HEK293 (cell line): ENCODE data around the gene MCM5.

Experiments used
- CTCF ChIA-PET: fragments of 350-600 bp; formaldehyde crosslinking; extraction: SDS; loops from one replicate; lab custom pipeline; 2021; ENCODE audit warnings: antibody characterized with exemption; lab: Yijun Ruan, JAX
- POLR2A ChIA-PET: fragments of 300-600 bp; formaldehyde crosslinking; extraction: SDS; loops from one replicate; lab custom pipeline; 2020; ENCODE audit warnings: antibody characterized with exemption, inconsistent platforms; lab: Yijun Ruan, JAX
- H3K27ac ChIP-seq: fragments of 200-500 bp; sonication (Bioruptor generic); 2 replicates; pipeline ENCODE4 v1.5.1; 2014; ENCODE audit warnings: low read depth, low read length, control low read depth, inconsistent platforms; ENCODE audit errors: extremely low read depth
- H3K36me3 ChIP-seq, 2 experiments: fragments of 200-500 bp in 1 of 2; sonication (Bioruptor generic) in 1 of 2; 1 replicate in 1 of 2; 2 replicates in 1 of 2; pipeline ENCODE4 v1.5.1; 2014 to 2017; ENCODE audit warnings: inconsistent platforms in 2 of 2, low read length in 2 of 2; ENCODE audit not compliant: control insufficient read depth in 2 of 2, insufficient read depth in 1 of 2
- H3K4me1 ChIP-seq: fragments of 200-500 bp; sonication (Bioruptor generic); 2 replicates; pipeline ENCODE4 v1.5.1; 2014; ENCODE audit warnings: mild to moderate bottlenecking, low read length, inconsistent platforms; ENCODE audit not compliant: control insufficient read depth, insufficient read depth
- H3K4me3 ChIP-seq: 2 replicates; pipeline ENCODE4 v1.5.1; 2011; ENCODE audit warnings: low read depth, mild to moderate bottlenecking, control low read depth, low read length, moderate library complexity
- H3K9me3 ChIP-seq: fragments of 200-500 bp; sonication (Bioruptor generic); 2 replicates; pipeline ENCODE4 v1.5.1; 2014; ENCODE audit warnings: low read depth, low read length, inconsistent platforms; ENCODE audit not compliant: control insufficient read depth, insufficient read depth
- HOXC10 ChIP-seq: sonication (generic); formaldehyde crosslinking; IDR thresholded peaks from 2 replicates; pipeline ENCODE4 v1.8.1; 2023; ENCODE audit warnings: mild to moderate bottlenecking, missing genetic modification reagents
- KLF1 ChIP-seq: fragments of 450-650 bp; formaldehyde crosslinking; IDR thresholded peaks from 2 replicates; pipeline ENCODE4 v1.5.1; 2016; ENCODE audit warnings: missing biosample characterization, missing genetic modification characterization
- ZNF133 ChIP-seq: fragments of 450-650 bp; formaldehyde crosslinking; IDR thresholded peaks from 2 replicates; pipeline ENCODE4 v1.5.1; 2016; ENCODE audit warnings: missing biosample characterization, missing genetic modification characterization
- ZNF202 ChIP-seq: fragments of 450-650 bp; formaldehyde crosslinking; IDR thresholded peaks from 2 replicates; pipeline ENCODE4 v1.5.1; 2016; ENCODE audit warnings: missing biosample characterization, missing genetic modification characterization, borderline replicate concordance
- ZNF341 ChIP-seq: fragments of 450-650 bp; formaldehyde crosslinking; IDR thresholded peaks from 2 replicates; pipeline ENCODE4; 2016; ENCODE audit warnings: low read depth, missing biosample characterization, missing genetic modification characterization
- ZNF416 ChIP-seq: fragments of 450-650 bp; formaldehyde crosslinking; IDR thresholded peaks from 2 replicates; pipeline ENCODE4 v1.5.1; 2016; ENCODE audit warnings: missing biosample characterization, missing genetic modification characterization
- ZNF530 ChIP-seq: fragments of 450-650 bp; formaldehyde crosslinking; IDR thresholded peaks from 2 replicates; pipeline ENCODE4 v1.5.1; 2016; ENCODE audit warnings: low read depth, missing biosample characterization, missing genetic modification characterization
- ZNF558 ChIP-seq: fragments of 450-650 bp; formaldehyde crosslinking; IDR thresholded peaks from 2 replicates; pipeline ENCODE4 v1.5.1; 2016; ENCODE audit warnings: missing biosample characterization, missing genetic modification characterization
- ZNF596 ChIP-seq: fragments of 450-650 bp; IDR thresholded peaks from 2 replicates; pipeline ENCODE4 v1.5.0; 2018; ENCODE audit warnings: missing biosample characterization, mild to moderate bottlenecking, missing genetic modification characterization, moderate library complexity
- ZNF610 ChIP-seq: fragments of 450-650 bp; formaldehyde crosslinking; IDR thresholded peaks from 2 replicates; pipeline ENCODE4 v1.5.1; 2016; ENCODE audit warnings: missing biosample characterization, missing genetic modification characterization, borderline replicate concordance
- ZNF623 ChIP-seq: fragments of 450-650 bp; formaldehyde crosslinking; IDR thresholded peaks from 2 replicates; pipeline ENCODE4 v1.5.1; 2016; ENCODE audit warnings: missing biosample characterization, missing genetic modification characterization
- TF ChIP-seq, protein P1 (sequence below): fragments of 450-650 bp; formaldehyde crosslinking; IDR thresholded peaks from 2 replicates; pipeline ENCODE4 v1.5.1; 2016; ENCODE audit warnings: missing biosample characterization, missing genetic modification characterization
- TF ChIP-seq, protein P2 (sequence below): fragments of 450-650 bp; formaldehyde crosslinking; IDR thresholded peaks from 2 replicates; pipeline ENCODE4 v1.5.0; 2017; ENCODE audit warnings: missing biosample characterization, missing genetic modification characterization, borderline replicate concordance
- TF ChIP-seq, protein P3 (sequence below): fragments of 450-650 bp; formaldehyde crosslinking; IDR thresholded peaks from 2 replicates; pipeline ENCODE4 v1.5.1; 2016; ENCODE audit warnings: missing biosample characterization, missing genetic modification characterization
- TF ChIP-seq, protein P4 (sequence below): fragments of 450-650 bp; formaldehyde crosslinking; IDR thresholded peaks from 2 replicates; pipeline ENCODE4 v1.5.1; 2016; ENCODE audit warnings: missing biosample characterization, missing genetic modification characterization
- TF ChIP-seq, protein P5 (sequence below): fragments of 450-650 bp; formaldehyde crosslinking; IDR thresholded peaks from 2 replicates; pipeline ENCODE4 v1.5.1; 2017; ENCODE audit warnings: missing biosample characterization, missing genetic modification characterization

MCM5 gene

DNA sequence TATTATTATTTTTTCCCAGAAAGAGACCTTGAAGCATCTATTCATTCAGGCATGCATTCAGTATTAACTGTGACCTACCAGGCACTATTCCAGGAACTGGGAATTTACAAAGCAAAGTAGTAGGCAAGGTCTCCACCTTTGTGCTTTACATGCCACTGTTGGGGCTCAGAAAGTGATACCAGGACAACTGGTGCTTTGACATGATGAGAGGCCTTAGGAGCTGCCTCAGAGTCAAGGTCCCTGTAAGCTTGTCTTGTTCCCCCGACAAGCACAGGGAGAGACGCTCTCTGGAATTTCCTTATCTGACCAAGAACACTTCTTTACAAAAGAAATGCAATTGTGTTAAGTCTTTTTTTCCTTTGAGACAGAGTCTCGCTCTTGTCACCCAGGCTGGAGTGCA lies 21.3 kb upstream of the MCM5 start:
- Histone ChIP-seq H3K36me3 (peaks cover 0 to 9% of the 10 kb centered on the region in 2 experiments; a peak in 1 of 3 replicates), H3K4me3 (no peak overlapping the region), H3K9me3 (no peaks in the 10 kb centered on the region), H3K27ac (no peak overlapping the region), H3K4me1 (peaks cover 7% of the 10 kb centered on the region)
- TF ChIP-seq ZNF596: no peak
- no peak for TF ChIP-seq ZNF133
- no peak for TF ChIP-seq ZNF610 (tag by site-specific recombination)
- TF ChIP-seq ZNF416: no peak
- TF ChIP-seq, protein P1, sequence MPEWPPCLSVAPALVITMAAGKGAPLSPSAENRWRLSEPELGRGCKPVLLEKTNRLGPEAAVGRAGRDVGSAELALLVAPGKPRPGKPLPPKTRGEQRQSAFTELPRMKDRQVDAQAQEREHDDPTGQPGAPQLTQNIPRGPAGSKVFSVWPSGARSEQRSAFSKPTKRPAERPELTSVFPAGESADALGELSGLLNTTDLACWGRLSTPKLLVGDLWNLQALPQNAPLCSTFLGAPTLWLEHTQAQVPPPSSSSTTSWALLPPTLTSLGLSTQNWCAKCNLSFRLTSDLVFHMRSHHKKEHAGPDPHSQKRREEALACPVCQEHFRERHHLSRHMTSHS (tag by site-specific recombination): no peak
- TF ChIP-seq KLF1 (tag by site-specific recombination): no peak
- TF ChIP-seq, protein P2, sequence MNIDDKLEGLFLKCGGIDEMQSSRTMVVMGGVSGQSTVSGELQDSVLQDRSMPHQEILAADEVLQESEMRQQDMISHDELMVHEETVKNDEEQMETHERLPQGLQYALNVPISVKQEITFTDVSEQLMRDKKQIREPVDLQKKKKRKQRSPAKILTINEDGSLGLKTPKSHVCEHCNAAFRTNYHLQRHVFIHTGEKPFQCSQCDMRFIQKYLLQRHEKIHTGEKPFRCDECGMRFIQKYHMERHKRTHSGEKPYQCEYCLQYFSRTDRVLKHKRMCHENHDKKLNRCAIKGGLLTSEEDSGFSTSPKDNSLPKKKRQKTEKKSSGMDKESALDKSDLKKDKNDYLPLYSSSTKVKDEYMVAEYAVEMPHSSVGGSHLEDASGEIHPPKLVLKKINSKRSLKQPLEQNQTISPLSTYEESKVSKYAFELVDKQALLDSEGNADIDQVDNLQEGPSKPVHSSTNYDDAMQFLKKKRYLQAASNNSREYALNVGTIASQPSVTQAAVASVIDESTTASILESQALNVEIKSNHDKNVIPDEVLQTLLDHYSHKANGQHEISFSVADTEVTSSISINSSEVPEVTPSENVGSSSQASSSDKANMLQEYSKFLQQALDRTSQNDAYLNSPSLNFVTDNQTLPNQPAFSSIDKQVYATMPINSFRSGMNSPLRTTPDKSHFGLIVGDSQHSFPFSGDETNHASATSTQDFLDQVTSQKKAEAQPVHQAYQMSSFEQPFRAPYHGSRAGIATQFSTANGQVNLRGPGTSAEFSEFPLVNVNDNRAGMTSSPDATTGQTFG: no peak
- TF ChIP-seq ZNF202 (tag by site-specific recombination): no peak
- TF ChIP-seq ZNF623: no peak
- TF ChIP-seq, protein P3, sequence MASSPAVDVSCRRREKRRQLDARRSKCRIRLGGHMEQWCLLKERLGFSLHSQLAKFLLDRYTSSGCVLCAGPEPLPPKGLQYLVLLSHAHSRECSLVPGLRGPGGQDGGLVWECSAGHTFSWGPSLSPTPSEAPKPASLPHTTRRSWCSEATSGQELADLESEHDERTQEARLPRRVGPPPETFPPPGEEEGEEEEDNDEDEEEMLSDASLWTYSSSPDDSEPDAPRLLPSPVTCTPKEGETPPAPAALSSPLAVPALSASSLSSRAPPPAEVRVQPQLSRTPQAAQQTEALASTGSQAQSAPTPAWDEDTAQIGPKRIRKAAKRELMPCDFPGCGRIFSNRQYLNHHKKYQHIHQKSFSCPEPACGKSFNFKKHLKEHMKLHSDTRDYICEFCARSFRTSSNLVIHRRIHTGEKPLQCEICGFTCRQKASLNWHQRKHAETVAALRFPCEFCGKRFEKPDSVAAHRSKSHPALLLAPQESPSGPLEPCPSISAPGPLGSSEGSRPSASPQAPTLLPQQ (tag by site-specific recombination): no peak
- TF ChIP-seq ZNF558: no peak
- no peak for TF ChIP-seq ZNF530 (tag by site-specific recombination)
- TF ChIP-seq ZNF341 (tag by site-specific recombination): no peak
- TF ChIP-seq, protein P4, sequence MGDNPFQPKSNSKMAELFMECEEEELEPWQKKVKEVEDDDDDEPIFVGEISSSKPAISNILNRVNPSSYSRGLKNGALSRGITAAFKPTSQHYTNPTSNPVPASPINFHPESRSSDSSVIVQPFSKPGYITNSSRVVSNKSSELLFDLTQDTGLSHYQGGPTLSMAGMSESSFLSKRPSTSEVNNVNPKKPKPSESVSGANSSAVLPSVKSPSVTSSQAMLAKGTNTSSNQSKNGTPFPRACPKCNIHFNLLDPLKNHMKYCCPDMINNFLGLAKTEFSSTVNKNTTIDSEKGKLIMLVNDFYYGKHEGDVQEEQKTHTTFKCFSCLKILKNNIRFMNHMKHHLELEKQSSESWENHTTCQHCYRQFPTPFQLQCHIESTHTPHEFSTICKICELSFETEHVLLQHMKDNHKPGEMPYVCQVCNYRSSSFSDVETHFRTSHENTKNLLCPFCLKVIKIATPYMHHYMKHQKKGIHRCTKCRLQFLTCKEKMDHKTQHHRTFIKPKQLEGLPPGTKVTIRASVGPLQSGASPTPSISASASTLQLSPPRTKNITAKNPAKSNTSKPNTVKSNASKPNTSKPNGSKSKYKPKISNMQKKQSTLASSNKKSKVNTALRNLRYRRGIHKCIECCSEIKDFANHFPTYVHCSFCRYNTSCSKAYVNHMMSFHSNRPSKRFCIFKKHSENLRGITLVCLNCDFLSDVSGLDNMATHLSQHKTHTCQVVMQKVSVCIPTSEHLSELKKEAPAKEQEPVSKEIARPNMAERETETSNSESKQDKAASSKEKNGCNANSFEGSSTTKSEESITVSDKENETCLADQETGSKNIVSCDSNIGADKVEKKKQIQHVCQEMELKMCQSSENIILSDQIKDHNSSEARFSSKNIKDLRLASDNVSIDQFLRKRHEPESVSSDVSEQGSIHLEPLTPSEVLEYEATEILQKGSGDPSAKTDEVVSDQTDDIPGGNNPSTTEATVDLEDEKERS: no peak
- TF ChIP-seq, protein P5, sequence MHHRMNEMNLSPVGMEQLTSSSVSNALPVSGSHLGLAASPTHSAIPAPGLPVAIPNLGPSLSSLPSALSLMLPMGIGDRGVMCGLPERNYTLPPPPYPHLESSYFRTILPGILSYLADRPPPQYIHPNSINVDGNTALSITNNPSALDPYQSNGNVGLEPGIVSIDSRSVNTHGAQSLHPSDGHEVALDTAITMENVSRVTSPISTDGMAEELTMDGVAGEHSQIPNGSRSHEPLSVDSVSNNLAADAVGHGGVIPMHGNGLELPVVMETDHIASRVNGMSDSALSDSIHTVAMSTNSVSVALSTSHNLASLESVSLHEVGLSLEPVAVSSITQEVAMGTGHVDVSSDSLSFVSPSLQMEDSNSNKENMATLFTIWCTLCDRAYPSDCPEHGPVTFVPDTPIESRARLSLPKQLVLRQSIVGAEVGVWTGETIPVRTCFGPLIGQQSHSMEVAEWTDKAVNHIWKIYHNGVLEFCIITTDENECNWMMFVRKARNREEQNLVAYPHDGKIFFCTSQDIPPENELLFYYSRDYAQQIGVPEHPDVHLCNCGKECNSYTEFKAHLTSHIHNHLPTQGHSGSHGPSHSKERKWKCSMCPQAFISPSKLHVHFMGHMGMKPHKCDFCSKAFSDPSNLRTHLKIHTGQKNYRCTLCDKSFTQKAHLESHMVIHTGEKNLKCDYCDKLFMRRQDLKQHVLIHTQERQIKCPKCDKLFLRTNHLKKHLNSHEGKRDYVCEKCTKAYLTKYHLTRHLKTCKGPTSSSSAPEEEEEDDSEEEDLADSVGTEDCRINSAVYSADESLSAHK (tag by site-specific recombination): no peak
- TF ChIP-seq HOXC10 (CRISPR knock-in tag): no peak
- ChIA-PET POLR2A (no interaction called here), CTCF (interaction anchor here (1.0 to 2.4 kb wide), 2 partner anchors 28 to 568 kb away, joined by 4 to 12 read pairs; no protein-coding TSS in a partner anchor)
